ENCODE measurements around the gene APC2.
A peak's percentile ranks its signal among the peaks of the same experiment; 100 is the strongest.
"Not testable (repeated sequence)": the region's sequence is repeated elsewhere in the genome, so short reads cannot be mapped to it uniquely, and the experiment has no call there.

APC2 gene

GRCh38 chr19:1497578-1498235 is 47.8 kb downstream of the APC2 start:
- DNase-seq, result no peak

- not testable (repeated sequence) for DNase-seq
Measured at GRCh38 chr19:1499231-1499630, 49.3 kb downstream of the APC2 start.

GRCh38 chr19:1501200-1501595 is 51.3 kb downstream of the APC2 start:
- no peak for DNase-seq

GRCh38 chr19:1502433-1503088 is 52.6 kb downstream of the APC2 start:
- DNase-seq, result no peak

GRCh38 chr19:1503089-1503924 is 53.4 kb downstream of the APC2 start:
- DNase-seq, result peak; percentile 42

- DNase-seq, result peak; percentile 40
Measured at GRCh38 chr19:1503925-1504773, 54.2 kb downstream of the APC2 start.

GRCh38 chr19:1505012-1505411 is 55.1 kb downstream of the APC2 start:
- DNase-seq, result no peak

- peak; percentile 31 for DNase-seq
Measured at GRCh38 chr19:1505991-1506881, 56.3 kb downstream of the APC2 start.

GRCh38 chr19:1507192-1507660 is 57.3 kb downstream of the APC2 start:
- DNase-seq, result no peak

- peak; percentile 95 for DNase-seq
Measured at GRCh38 chr19:1507763-1508506, 58.0 kb downstream of the APC2 start.

- DNase-seq, result no peak
Measured at GRCh38 chr19:1508507-1508856, 58.6 kb downstream of the APC2 start.

- no peak for DNase-seq
Measured at GRCh38 chr19:1509602-1510441, 59.9 kb downstream of the APC2 start.

GRCh38 chr19:1510442-1510806 is 60.5 kb downstream of the APC2 start:
- DNase-seq, result no peak

- DNase-seq, result no peak
Measured at GRCh38 chr19:1510807-1511206, 60.9 kb downstream of the APC2 start.

GRCh38 chr19:1511318-1512317 is 61.7 kb downstream of the APC2 start:
- DNase-seq, result no peak

GRCh38 chr19:1512671-1513498 is 63.0 kb downstream of the APC2 start, which contains the start of gene ADAMTSL5:
ADAMTSL5 (minus strand) TSS chr19:1513019; CDS start chr19:1510943, 2,076 bp downstream.
- no peak for DNase-seq

GRCh38 chr19:1513499-1514294 is 63.8 kb downstream of the APC2 start:
- DNase-seq, result no peak
